GM12878 (cell line): ENCODE results near the gene CUL1. TPM values are rescaled to one million over a fixed set of nuclear protein-coding genes. Genes with fewer than 3 reads are reported as not detected.
A peak's percentile ranks its signal among the peaks of the same experiment; 100 is the strongest.

ENCODE experiments used
- ATAC-seq: fragments of 200-7000 bp; cut with Tn5 transposase; 3 replicates; pipeline ENCODE4 v1.9.1; 2020; ENCODE audit warnings: mild to moderate bottlenecking, moderate library complexity
- BruUV-seq: library from RNA; stranded (reverse); fragments of 400-500 nt; replicated peaks from 2 replicates; lab custom pipeline; 2021; lab: Mats Ljungman, UMichigan
- CTCF ChIA-PET: fragments of 300-600 bp; sonication (Branson Sonifier 250); formaldehyde crosslinking; extraction: SDS; loops from one replicate; lab custom pipeline; 2021; ENCODE audit warnings: inconsistent platforms; lab: Yijun Ruan, JAX
- POLR2A ChIA-PET: fragments of 350-600 bp; formaldehyde crosslinking; extraction: SDS; loops from one replicate; lab custom pipeline; 2021; ENCODE audit warnings: inconsistent platforms; lab: Charles Lee
- RAD21 ChIA-PET: fragments of 300-600 bp; sonication (Branson Sonifier 250); formaldehyde crosslinking; loops from one replicate; lab custom pipeline; 2023; ENCODE audit warnings: antibody characterized with exemption; ENCODE audit not compliant: unreplicated experiment; lab: Charles Lee
- SMC1A ChIA-PET: fragments of 300-600 bp; sonication (Branson Sonifier 250); formaldehyde crosslinking; loops from one replicate; lab custom pipeline; 2023; ENCODE audit not compliant: unreplicated experiment, uncharacterized antibody; lab: Charles Lee
- DNase-seq: peaks from one replicate; pipeline ENCODE4 v3.0.0-alpha.2; 2011; ENCODE audit warnings: low read depth, low spot score
- FAIRE-seq: peaks from 3 replicates; lab custom pipeline; 2011; peaks lifted over from hg19 to GRCh38; lab: Jason Lieb, UNC
- H2AFZ ChIP-seq: 2 replicates; pipeline ENCODE4 v1.6.0; 2011; ENCODE audit warnings: low read depth, low read length, control low read depth; ENCODE audit not compliant: control insufficient read depth
- H3K27ac ChIP-seq: 2 replicates; pipeline ENCODE4 v1.5.1; 2011; ENCODE audit warnings: control low read depth; ENCODE audit not compliant: control insufficient read depth, insufficient read depth
- H3K27me3 ChIP-seq, 2 experiments: replicated peaks in 1 of 2; 2 replicates each; pipeline versions ENCODE4 v1.6.0 to v1.6.1; 2011; ENCODE audit warnings: low read length in 1 of 2; ENCODE audit not compliant: control insufficient read depth in 2 of 2, insufficient read depth in 2 of 2
- H3K36me3 ChIP-seq, 2 experiments: 2 replicates each; pipeline ENCODE4 v1.5.1; 2011; ENCODE audit warnings: low read length in 1 of 2; ENCODE audit not compliant: control insufficient read depth in 2 of 2, insufficient read depth in 2 of 2
- H3K4me1 ChIP-seq: 2 replicates; pipeline ENCODE4 v1.6.1; 2011; ENCODE audit warnings: mild to moderate bottlenecking, low read length, moderate library complexity, mixed read lengths; ENCODE audit not compliant: control insufficient read depth, insufficient read depth
- H3K4me2 ChIP-seq: 2 replicates; pipeline ENCODE4 v1.6.0; 2011; ENCODE audit warnings: control low read depth; ENCODE audit not compliant: control insufficient read depth, insufficient read depth
- H3K4me3 ChIP-seq: fragments of 200-600 bp; sonication (generic); 2 replicates; pipeline ENCODE4 v1.5.1; 2016
- H3K79me2 ChIP-seq: 2 replicates; pipeline ENCODE4 v1.6.0; 2011; ENCODE audit warnings: low read length; ENCODE audit not compliant: control insufficient read depth, insufficient read depth
- H3K9ac ChIP-seq: 2 replicates; pipeline ENCODE4 v1.8.0; 2011; ENCODE audit warnings: low read length, control low read depth, mixed read lengths; ENCODE audit not compliant: control insufficient read depth, insufficient read depth
- H3K9me3 ChIP-seq: replicated peaks from 3 replicates; pipeline ENCODE4 v1.5.1; 2011; ENCODE audit warnings: mild to moderate bottlenecking, low read length; ENCODE audit not compliant: control insufficient read depth, insufficient read depth
- H4K20me1 ChIP-seq: 2 replicates; pipeline ENCODE4 v1.6.0; 2011; ENCODE audit not compliant: control insufficient read depth, insufficient read depth
- BMI1 ChIP-seq: fragments of 450-650 bp; IDR thresholded peaks from 2 replicates; pipeline ENCODE4 v1.6.1; 2016; ENCODE audit warnings: mild to moderate bottlenecking, moderate library complexity, borderline replicate concordance
- CREB1 ChIP-seq: IDR thresholded peaks from 2 replicates; pipeline ENCODE4 v1.6.1; 2012; ENCODE audit warnings: low read depth, mild to moderate bottlenecking, inconsistent platforms
- NFYB ChIP-seq: IDR thresholded peaks from 2 replicates; pipeline ENCODE4 v1.6.1; 2011; ENCODE audit warnings: low read depth, mild to moderate bottlenecking, low read length, improper control_type of control experiment, moderate library complexity; ENCODE audit not compliant: insufficient read depth
- TAF1 ChIP-seq: IDR thresholded peaks from 2 replicates; pipeline ENCODE4 v1.6.1; 2011; ENCODE audit warnings: mild to moderate bottlenecking, low read depth, low read length, borderline replicate concordance
- ZBED1 ChIP-seq: IDR thresholded peaks from 2 replicates; pipeline ENCODE4 v1.6.1; 2016; ENCODE audit warnings: borderline replicate concordance
- ZNF217 ChIP-seq: fragments of 450-650 bp; IDR thresholded peaks from 2 replicates; pipeline ENCODE4 v1.6.1; 2017; ENCODE audit warnings: antibody characterized with exemption, mild to moderate bottlenecking
- WGBS: methylation state at CpG from one replicate; pipeline ENCODE4 v1.1.6; 2016; ENCODE audit warnings: low lambda C conversion rate; ENCODE audit not compliant: insufficient replicate concordance, insufficient coverage; ENCODE audit errors: missing lambda C conversion rate; 5-methylcytosine and 5-hydroxymethylcytosine counted together
- in situ Hi-C: fragments of 300-500 bp; cut with MboI; formaldehyde crosslinking; loops from 9 replicates; pipeline ENCODE4 v1.14.3; 2018; ENCODE audit warnings: mixed read lengths
- intact Hi-C: fragments of 100-400 bp; cut with micrococcal nuclease; formaldehyde crosslinking; loops from one replicate; pipeline ENCODE4 v1.14.2; 2022; ENCODE audit not compliant: unreplicated experiment
- polyA plus RNA-seq, 11 experiments: library from polyadenylated mRNA; depleted of rRNA in 4 of 11; unstranded in 6 of 11; stranded (reverse) in 5 of 11; fragments of >200 nt; fragmentation: Nextera tagmentation in 4 of 11; fragmentation: Illumina TruSeq in 1 of 11; extraction: Ambion mirVana in 4 of 11; extraction: Trizol in 1 of 11; gene quantifications; 1 replicate in 1 of 11; 2 replicates in 10 of 11; pipeline versions ENCODE4 v1.2.1 to v1.2.3, GENCODE V29; 2011 to 2016; ENCODE audit warnings: inconsistent platforms in 2 of 11, missing spikeins in 2 of 11, low read depth in 1 of 11
- total RNA-seq, 4 experiments: library from RNA; depleted of rRNA in 3 of 4; stranded (reverse); fragments of >200 nt in 3 of 4; fragmentation: Illumina TruSeq in 1 of 4; extraction: Trizol in 1 of 4; gene quantifications; 2 replicates each; pipeline versions ENCODE4 v1.2.1 to v1.2.3, GENCODE V29; 2013 to 2021
- TF ChIP-seq, protein P1 (sequence below): fragments of 450-650 bp; IDR thresholded peaks from 2 replicates; pipeline ENCODE4 v1.6.1; 2017; ENCODE audit warnings: mild to moderate bottlenecking, moderate library complexity
- TF ChIP-seq, protein P2 (sequence below): IDR thresholded peaks from 2 replicates; pipeline ENCODE4 v1.6.1; 2012; ENCODE audit warnings: low read length, inconsistent platforms

Gene CUL1
- total and polyA plus RNA-seq, 10 of the 15 experiments (the other 5 are each of a cell fraction or from before 2014, with no cell fraction given), result 13.3 to 63.9 (median 45.9) TPM

DNA sequence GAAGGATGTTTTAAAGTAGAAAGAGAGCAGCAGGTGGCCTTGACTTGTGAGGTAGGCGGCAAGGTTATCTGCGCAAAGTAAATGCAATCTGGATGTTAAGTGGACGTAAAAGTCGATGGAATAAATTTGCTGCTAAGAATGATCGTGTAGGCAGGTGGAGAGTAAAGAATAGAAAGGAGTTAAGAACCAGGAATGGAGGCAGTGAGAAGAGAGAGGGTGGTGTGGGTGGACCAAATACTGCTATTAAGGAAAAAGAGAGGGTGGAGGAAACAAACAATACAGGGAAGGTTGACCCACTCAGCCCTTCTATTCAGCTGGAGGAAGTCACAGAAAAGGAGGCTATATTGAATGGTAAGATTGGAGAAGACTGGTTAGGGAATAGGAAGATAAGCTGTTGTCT lies 1.9 kb upstream of the CUL1 start (continued):
- TF ChIP-seq, protein P1, sequence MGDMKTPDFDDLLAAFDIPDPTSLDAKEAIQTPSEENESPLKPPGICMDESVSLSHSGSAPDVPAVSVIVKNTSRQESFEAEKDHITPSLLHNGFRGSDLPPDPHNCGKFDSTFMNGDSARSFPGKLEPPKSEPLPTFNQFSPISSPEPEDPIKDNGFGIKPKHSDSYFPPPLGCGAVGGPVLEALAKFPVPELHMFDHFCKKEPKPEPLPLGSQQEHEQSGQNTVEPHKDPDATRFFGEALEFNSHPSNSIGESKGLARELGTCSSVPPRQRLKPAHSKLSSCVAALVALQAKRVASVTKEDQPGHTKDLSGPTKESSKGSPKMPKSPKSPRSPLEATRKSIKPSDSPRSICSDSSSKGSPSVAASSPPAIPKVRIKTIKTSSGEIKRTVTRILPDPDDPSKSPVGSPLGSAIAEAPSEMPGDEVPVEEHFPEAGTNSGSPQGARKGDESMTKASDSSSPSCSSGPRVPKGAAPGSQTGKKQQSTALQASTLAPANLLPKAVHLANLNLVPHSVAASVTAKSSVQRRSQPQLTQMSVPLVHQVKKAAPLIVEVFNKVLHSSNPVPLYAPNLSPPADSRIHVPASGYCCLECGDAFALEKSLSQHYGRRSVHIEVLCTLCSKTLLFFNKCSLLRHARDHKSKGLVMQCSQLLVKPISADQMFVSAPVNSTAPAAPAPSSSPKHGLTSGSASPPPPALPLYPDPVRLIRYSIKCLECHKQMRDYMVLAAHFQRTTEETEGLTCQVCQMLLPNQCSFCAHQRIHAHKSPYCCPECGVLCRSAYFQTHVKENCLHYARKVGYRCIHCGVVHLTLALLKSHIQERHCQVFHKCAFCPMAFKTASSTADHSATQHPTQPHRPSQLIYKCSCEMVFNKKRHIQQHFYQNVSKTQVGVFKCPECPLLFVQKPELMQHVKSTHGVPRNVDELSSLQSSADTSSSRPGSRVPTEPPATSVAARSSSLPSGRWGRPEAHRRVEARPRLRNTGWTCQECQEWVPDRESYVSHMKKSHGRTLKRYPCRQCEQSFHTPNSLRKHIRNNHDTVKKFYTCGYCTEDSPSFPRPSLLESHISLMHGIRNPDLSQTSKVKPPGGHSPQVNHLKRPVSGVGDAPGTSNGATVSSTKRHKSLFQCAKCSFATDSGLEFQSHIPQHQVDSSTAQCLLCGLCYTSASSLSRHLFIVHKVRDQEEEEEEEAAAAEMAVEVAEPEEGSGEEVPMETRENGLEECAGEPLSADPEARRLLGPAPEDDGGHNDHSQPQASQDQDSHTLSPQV, result no peak
- TF ChIP-seq, protein P2, sequence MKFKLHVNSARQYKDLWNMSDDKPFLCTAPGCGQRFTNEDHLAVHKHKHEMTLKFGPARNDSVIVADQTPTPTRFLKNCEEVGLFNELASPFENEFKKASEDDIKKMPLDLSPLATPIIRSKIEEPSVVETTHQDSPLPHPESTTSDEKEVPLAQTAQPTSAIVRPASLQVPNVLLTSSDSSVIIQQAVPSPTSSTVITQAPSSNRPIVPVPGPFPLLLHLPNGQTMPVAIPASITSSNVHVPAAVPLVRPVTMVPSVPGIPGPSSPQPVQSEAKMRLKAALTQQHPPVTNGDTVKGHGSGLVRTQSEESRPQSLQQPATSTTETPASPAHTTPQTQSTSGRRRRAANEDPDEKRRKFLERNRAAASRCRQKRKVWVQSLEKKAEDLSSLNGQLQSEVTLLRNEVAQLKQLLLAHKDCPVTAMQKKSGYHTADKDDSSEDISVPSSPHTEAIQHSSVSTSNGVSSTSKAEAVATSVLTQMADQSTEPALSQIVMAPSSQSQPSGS, result no peak

GRCh38 chr7:148697256-148698006 lies 1.3 kb upstream of the CUL1 start:
- in situ Hi-C loops, result no loop called here
- Histone ChIP-seq H3K27me3 (no peaks in the 10 kb centered on the region), H3K4me1 (peaks cover 9% of the 10 kb centered on the region), H3K4me3 (peak overlapping the region; percentile 94), H3K36me3 (no peaks in the 10 kb centered on the region), H3K79me2 (peaks cover 41% of the 10 kb centered on the region), H3K27ac (peak overlapping the region; percentile 79), H4K20me1 (peaks cover 4% of the 10 kb centered on the region; the same call in 1 of the 2 replicates), H3K4me2 (peak overlapping the region; percentile 92), H3K9me3 (no peaks in the 10 kb centered on the region), H3K9ac (peak overlapping the region; percentile 86), H2AFZ (peak overlapping the region; percentile 88)
- WGBS, result 22% methylated on average over 18 of the region's 18 CpGs
- no peak for FAIRE-seq
- ChIA-PET SMC1A (interaction anchor here (0.7 to 1.1 kb wide), 2 partner anchors 14 to 438 kb away, joined by 3 to 6 read pairs; no protein-coding TSS in a partner anchor), POLR2A (interaction anchor here (1.1 to 1.7 kb wide), 2 partner anchors 14 to 136 kb away, joined by 3 to 14 read pairs; no protein-coding TSS in a partner anchor), RAD21 (interaction anchor here (0.6 to 1.0 kb wide), 2 partner anchors 122 to 214 kb away, joined by 3 read pairs; no protein-coding TSS in a partner anchor), CTCF (interaction anchor here (1.4 kb wide), 1 partner anchor 244 kb away, joined by 6 read pairs; no protein-coding TSS in a partner anchor)
- no peak for DNase-seq
- no peak for ATAC-seq
- no TSS peak for BruUV-seq
- intact Hi-C loops, result no loop called here
- TF ChIP-seq ZNF217, result no peak
- no peak for TF ChIP-seq TAF1
- peak; percentile 11; the same call in 1 of the 2 replicates for TF ChIP-seq BMI1
- peak; percentile 43; the same call in 1 of the 2 replicates for TF ChIP-seq ZBED1
- no peak for TF ChIP-seq CREB1
- no peak for TF ChIP-seq NFYB
